GM12878 (cell line): ENCODE results near the gene VPS29. TPM values are rescaled to one million over a fixed set of nuclear protein-coding genes. Genes with fewer than 3 reads are reported as not detected.

Experiments used
- ATAC-seq: fragments of 200-7000 bp; cut with Tn5 transposase; 3 replicates; pipeline ENCODE4 v1.9.1; 2020; ENCODE audit warnings: mild to moderate bottlenecking, moderate library complexity
- BruUV-seq: library from RNA; stranded (reverse); fragments of 400-500 nt; replicated peaks from 2 replicates; lab custom pipeline; 2021; lab: Mats Ljungman, UMichigan
- CTCF ChIA-PET: fragments of 300-600 bp; sonication (Branson Sonifier 250); formaldehyde crosslinking; extraction: SDS; loops from one replicate; lab custom pipeline; 2021; ENCODE audit warnings: inconsistent platforms; lab: Yijun Ruan, JAX
- POLR2A ChIA-PET: fragments of 350-600 bp; formaldehyde crosslinking; extraction: SDS; loops from one replicate; lab custom pipeline; 2021; ENCODE audit warnings: inconsistent platforms; lab: Charles Lee
- RAD21 ChIA-PET: fragments of 300-600 bp; sonication (Branson Sonifier 250); formaldehyde crosslinking; loops from one replicate; lab custom pipeline; 2023; ENCODE audit warnings: antibody characterized with exemption; ENCODE audit not compliant: unreplicated experiment; lab: Charles Lee
- SMC1A ChIA-PET: fragments of 300-600 bp; sonication (Branson Sonifier 250); formaldehyde crosslinking; loops from one replicate; lab custom pipeline; 2023; ENCODE audit not compliant: unreplicated experiment, uncharacterized antibody; lab: Charles Lee
- DNase-seq: peaks from one replicate; pipeline ENCODE4 v3.0.0-alpha.2; 2011; ENCODE audit warnings: low read depth, low spot score
- FAIRE-seq: peaks from 3 replicates; lab custom pipeline; 2011; peaks lifted over from hg19 to GRCh38; lab: Jason Lieb, UNC
- H2AFZ ChIP-seq: 2 replicates; pipeline ENCODE4 v1.6.0; 2011; ENCODE audit warnings: low read depth, low read length, control low read depth; ENCODE audit not compliant: control insufficient read depth
- H3K27ac ChIP-seq: 2 replicates; pipeline ENCODE4 v1.5.1; 2011; ENCODE audit warnings: control low read depth; ENCODE audit not compliant: control insufficient read depth, insufficient read depth
- H3K27me3 ChIP-seq, 2 experiments: replicated peaks in 1 of 2; 2 replicates each; pipeline versions ENCODE4 v1.6.0 to v1.6.1; 2011; ENCODE audit warnings: low read length in 1 of 2; ENCODE audit not compliant: control insufficient read depth in 2 of 2, insufficient read depth in 2 of 2
- H3K36me3 ChIP-seq, 2 experiments: 2 replicates each; pipeline ENCODE4 v1.5.1; 2011; ENCODE audit warnings: low read length in 1 of 2; ENCODE audit not compliant: control insufficient read depth in 2 of 2, insufficient read depth in 2 of 2
- H3K4me1 ChIP-seq: 2 replicates; pipeline ENCODE4 v1.6.1; 2011; ENCODE audit warnings: mild to moderate bottlenecking, low read length, moderate library complexity, mixed read lengths; ENCODE audit not compliant: control insufficient read depth, insufficient read depth
- H3K4me2 ChIP-seq: 2 replicates; pipeline ENCODE4 v1.6.0; 2011; ENCODE audit warnings: control low read depth; ENCODE audit not compliant: control insufficient read depth, insufficient read depth
- H3K4me3 ChIP-seq: fragments of 200-600 bp; sonication (generic); 2 replicates; pipeline ENCODE4 v1.5.1; 2016
- H3K79me2 ChIP-seq: 2 replicates; pipeline ENCODE4 v1.6.0; 2011; ENCODE audit warnings: low read length; ENCODE audit not compliant: control insufficient read depth, insufficient read depth
- H3K9ac ChIP-seq: 2 replicates; pipeline ENCODE4 v1.8.0; 2011; ENCODE audit warnings: low read length, control low read depth, mixed read lengths; ENCODE audit not compliant: control insufficient read depth, insufficient read depth
- H3K9me3 ChIP-seq: replicated peaks from 3 replicates; pipeline ENCODE4 v1.5.1; 2011; ENCODE audit warnings: mild to moderate bottlenecking, low read length; ENCODE audit not compliant: control insufficient read depth, insufficient read depth
- H4K20me1 ChIP-seq: 2 replicates; pipeline ENCODE4 v1.6.0; 2011; ENCODE audit not compliant: control insufficient read depth, insufficient read depth
- CHD1 ChIP-seq: IDR thresholded peaks from 2 replicates; pipeline ENCODE4 v1.6.1; 2012; ENCODE audit warnings: low read depth, low read length, improper control_type of control experiment
- EZH2 ChIP-seq: IDR thresholded peaks from 2 replicates; pipeline ENCODE4 v1.6.1; 2012; ENCODE audit warnings: low read depth, mild to moderate bottlenecking, control low read depth, inconsistent platforms, low read length, borderline replicate concordance; ENCODE audit not compliant: control insufficient read depth
- IKZF2 ChIP-seq, 2 experiments: fragments of 450-650 bp; IDR thresholded peaks; 2 replicates each; pipeline ENCODE4 v1.6.1; 2017; ENCODE audit warnings: mild to moderate bottlenecking in 2 of 2, moderate library complexity in 2 of 2
- KDM1A ChIP-seq: fragments of 200-600 bp; sonication (generic); IDR thresholded peaks from 2 replicates; pipeline ENCODE4 v1.6.1; 2016; ENCODE audit warnings: borderline replicate concordance
- KLF5 ChIP-seq: fragments of 450-650 bp; IDR thresholded peaks from 2 replicates; pipeline ENCODE4 v1.6.1; 2014; ENCODE audit warnings: mild to moderate bottlenecking; ENCODE audit not compliant: partially characterized antibody
- NR2C1 ChIP-seq: fragments of 450-650 bp; IDR thresholded peaks from 2 replicates; pipeline ENCODE4 v1.6.1; 2017; ENCODE audit warnings: antibody characterized with exemption, mild to moderate bottlenecking, moderate library complexity
- RUNX3 ChIP-seq: IDR thresholded peaks from 2 replicates; pipeline ENCODE4 v1.6.1; 2012; ENCODE audit warnings: low read length, inconsistent platforms
- TCF12 ChIP-seq: IDR thresholded peaks from 2 replicates; pipeline ENCODE4 v1.6.1; 2011; ENCODE audit warnings: low read depth, mild to moderate bottlenecking, low read length
- USF1 ChIP-seq: IDR thresholded peaks from 2 replicates; pipeline ENCODE4 v1.6.1; 2011; ENCODE audit warnings: borderline replicate concordance, low read depth, mild to moderate bottlenecking, moderate library complexity, mixed read lengths, low read length; ENCODE audit not compliant: insufficient read depth; ENCODE audit errors: extremely low read length
- YY1 ChIP-seq: IDR thresholded peaks from 2 replicates; pipeline ENCODE4 v1.6.1; 2011; ENCODE audit warnings: low read depth, mild to moderate bottlenecking, low read length
- WGBS: methylation state at CpG from one replicate; pipeline ENCODE4 v1.1.6; 2016; ENCODE audit warnings: low lambda C conversion rate; ENCODE audit not compliant: insufficient replicate concordance, insufficient coverage; ENCODE audit errors: missing lambda C conversion rate; 5-methylcytosine and 5-hydroxymethylcytosine counted together
- in situ Hi-C: fragments of 300-500 bp; cut with MboI; formaldehyde crosslinking; loops from 9 replicates; pipeline ENCODE4 v1.14.3; 2018; ENCODE audit warnings: mixed read lengths
- intact Hi-C: fragments of 100-400 bp; cut with micrococcal nuclease; formaldehyde crosslinking; loops from one replicate; pipeline ENCODE4 v1.14.2; 2022; ENCODE audit not compliant: unreplicated experiment
- polyA plus RNA-seq, 11 experiments: library from polyadenylated mRNA; depleted of rRNA in 4 of 11; unstranded in 6 of 11; stranded (reverse) in 5 of 11; fragments of >200 nt; fragmentation: Nextera tagmentation in 4 of 11; fragmentation: Illumina TruSeq in 1 of 11; extraction: Ambion mirVana in 4 of 11; extraction: Trizol in 1 of 11; gene quantifications; 1 replicate in 1 of 11; 2 replicates in 10 of 11; pipeline versions ENCODE4 v1.2.1 to v1.2.3, GENCODE V29; 2011 to 2016; ENCODE audit warnings: inconsistent platforms in 2 of 11, missing spikeins in 2 of 11, low read depth in 1 of 11
- total RNA-seq, 4 experiments: library from RNA; depleted of rRNA in 3 of 4; stranded (reverse); fragments of >200 nt in 3 of 4; fragmentation: Illumina TruSeq in 1 of 4; extraction: Trizol in 1 of 4; gene quantifications; 2 replicates each; pipeline versions ENCODE4 v1.2.1 to v1.2.3, GENCODE V29; 2013 to 2021

VPS29 gene
- total and polyA plus RNA-seq, 10 of the 15 experiments (the other 5 are each of a cell fraction or from before 2014, with no cell fraction given) = 65.3 to 405 (median 206) TPM

- BruUV-seq = TSS peak; percentile 74
- Histone ChIP-seq H2AFZ (peak overlapping the region; percentile 68), H3K9ac (peak overlapping the region; percentile 96), H3K4me1 (peaks cover 4% of the 10 kb centered on the region), H3K4me2 (peak overlapping the region; percentile 61), H3K79me2 (peaks cover 50% of the 10 kb centered on the region), H3K27ac (peak overlapping the region; percentile 92), H3K36me3 (peaks cover 0 to 8% of the 10 kb centered on the region in 2 experiments; a peak in 1 of 4 replicates), H3K9me3 (no peaks in the 10 kb centered on the region), H3K27me3 (no peaks in the 10 kb centered on the region), H4K20me1 (no peaks in the 10 kb centered on the region), H3K4me3 (peak overlapping the region; percentile 97)
- DNase-seq (no peak), ATAC-seq (peak; percentile 41), FAIRE-seq (no peak)
- intact Hi-C loops = no loop called here
- SMC1A ChIA-PET = interaction anchor here (1.1 to 26.9 kb wide), 7 partner anchors 33 to 397 kb away, joined by 4 to 492 read pairs (median 4); partner anchors contain the start of genes ARPC3, FAM216A and GPN3
- POLR2A ChIA-PET = interaction anchor here (0.8 to 4.5 kb wide), 5 partner anchors 8 to 62 kb away, joined by 3 to 22 read pairs (median 4); partner anchors contain the start of genes FAM216A and GPN3
- WGBS = under 1% methylated on average over 17 of the region's 17 CpGs
- TF ChIP-seq EZH2 (no peak), USF1 (no peak), YY1 (0 out of 2 replicates have a peak, but pooled peaks have one; percentile 17), RUNX3 (no peak), TCF12 (0 out of 2 replicates have a peak, but pooled peaks have one; percentile 29), KDM1A (no peak), KLF5 (no peak), IKZF2 (IDR thresholded peaks at IDR 0.05) (peak in 1 of 2 experiments; percentile 34; a peak in 1 of 4 replicates), NR2C1 (no peak), CHD1 (no peak)
- CTCF ChIA-PET = interaction anchor here (1.1 to 21.1 kb wide), 7 partner anchors 9 to 97 kb away, joined by 3 to 462 read pairs (median 3); partner anchors contain the start of genes ARPC3 and FAM216A
- RAD21 ChIA-PET = interaction anchor here (1.3 to 3.3 kb wide), 4 partner anchors 9 to 100 kb away, joined by 4 to 22 read pairs (median 10); partner anchors contain the start of genes FAM216A and GPN3
- in situ Hi-C loops = no loop called here
These were observed 536 bp downstream of the VPS29 start for GRCh38 chr12:110501399-110501751.
